Spleen (tissue), 11 donors: Measurements from ENCODE around the gene MARS1. TPM values are rescaled to one million over a fixed set of nuclear protein-coding genes. Genes with fewer than 3 reads are reported as not detected.

Source experiments
- DNase-seq: peaks from one replicate; pipeline ENCODE4 v3.0.0-alpha.2; 2020
- H3K27ac ChIP-seq, 8 donors: fragments of 200-600 bp; sonication (generic) in 7 of 8; 1 replicate in 4 of 8; 2 replicates in 4 of 8; pipeline versions ENCODE4 v1.5.0 to v1.8.0; 2016 to 2021; ENCODE audit warnings: inconsistent platforms in 4 of 8, mild to moderate bottlenecking in 4 of 8, moderate library complexity in 1 of 8
- H3K27me3 ChIP-seq, 7 donors: fragments of 200-600 bp; sonication (generic) in 6 of 7; replicated peaks in 1 of 7; 1 replicate in 4 of 7; 2 replicates in 3 of 7; pipeline versions ENCODE4 v1.5.0 to v1.8.0; 2016 to 2021; ENCODE audit warnings: inconsistent platforms in 3 of 7, mild to moderate bottlenecking in 1 of 7
- H3K36me3 ChIP-seq, 6 donors: fragments of 200-600 bp; sonication (generic) in 5 of 6; 1 replicate in 4 of 6; 2 replicates in 2 of 6; pipeline versions ENCODE4 v1.5.0 to v1.8.0; 2016 to 2021; ENCODE audit warnings: inconsistent platforms in 2 of 6
- H3K4me1 ChIP-seq, 6 donors: fragments of 200-600 bp; sonication (generic) in 5 of 6; 1 replicate in 3 of 6; 2 replicates in 3 of 6; pipeline versions ENCODE4 v1.5.0 to v1.8.0; 2016 to 2021; ENCODE audit warnings: inconsistent platforms in 3 of 6
- H3K4me3 ChIP-seq, 8 donors: fragments of 200-600 bp; sonication (generic) in 7 of 8; 1 replicate in 4 of 8; 2 replicates in 4 of 8; pipeline versions ENCODE4 v1.5.0 to v1.8.0; 2016 to 2021; ENCODE audit warnings: inconsistent platforms in 4 of 8, mild to moderate bottlenecking in 4 of 8, moderate library complexity in 2 of 8
- H3K9me3 ChIP-seq, 8 donors: fragments of 200-600 bp; sonication (generic) in 7 of 8; 1 replicate in 4 of 8; 2 replicates in 4 of 8; pipeline versions ENCODE4 v1.5.0 to v1.8.0; 2016 to 2021; ENCODE audit warnings: inconsistent platforms in 4 of 8
- CTCF ChIP-seq, 11 experiments: fragments of 200-600 bp in 7 of 11; fragments of 450-650 bp in 4 of 11; sonication (generic) in 4 of 11; IDR thresholded peaks in 8 of 11; conservative IDR thresholded peaks in 3 of 11; 1 replicate in 7 of 11; 2 replicates in 4 of 11; pipeline versions ENCODE4 v1.4.0 to v1.8.0; 2016 to 2021; ENCODE audit warnings: antibody characterized with exemption in 11 of 11, inconsistent platforms in 4 of 11, mild to moderate bottlenecking in 1 of 11
- POLR2A ChIP-seq, 3 donors: fragments of 450-650 bp; IDR thresholded peaks; one replicate each; pipeline ENCODE4 v1.5.1; 2017; ENCODE audit warnings: antibody characterized with exemption in 3 of 3, mild to moderate bottlenecking in 1 of 3
- POLR2AphosphoS5 ChIP-seq, 3 donors: sonication (generic); formaldehyde crosslinking; IDR thresholded peaks; one replicate each; pipeline ENCODE4 v1.5.1; 2017; ENCODE audit warnings: antibody characterized with exemption in 3 of 3
- WGBS, 5 donors: extraction: QIAGEN DNeasy Blood & Tissue Kit in 3 of 5; methylation state at CpG; one replicate each; pipeline versions ENCODE4 v1.1.5 to v1.1.7; 2013 to 2018; 5-methylcytosine and 5-hydroxymethylcytosine counted together
- intact Hi-C: fragments of 100-400 bp; cut with DNase I; formaldehyde crosslinking; loops from one replicate; pipeline ENCODE4 v1.15.0; 2023; ENCODE audit warnings: low total_unique reads
- polyA plus RNA-seq, 3 donors: library from polyadenylated mRNA; stranded (reverse); fragments of 200-250 nt; gene quantifications; one replicate each; pipeline ENCODE4 v1.2.1, GENCODE V29; 2013
- total RNA-seq, 7 donors: library from RNA; depleted of rRNA in 3 of 7; stranded (reverse); fragments of >200 nt in 3 of 7; fragmentation: NEBNext Ultra II Directional in 4 of 7; extraction: Animal tissue kit (Norgen Biotek cat#: 25700) in 4 of 7; gene quantifications; one replicate each; pipeline versions ENCODE4 v1.1.0 to v1.2.1, GENCODE V29; 2016 to 2021
- donor health status: healthy with polysubstance abuse.
- donor health status: DM: no; HTN: no; CAD: no; lungs with moderate emphysema.
- donor health status: DM: no; HTN: no; CAD: no.
- donor health status: Bipolar disorder and iron deficiency.
- donor health status: healthy.
- donor health status: DM: no; HTN: no; CAD: no.
- donor health status: DM: yes; HTN: yes; CAD: no.

Gene MARS1
- total and polyA plus RNA-seq, 10 donors: 67.4 to 186 (median 101) TPM

DNA sequence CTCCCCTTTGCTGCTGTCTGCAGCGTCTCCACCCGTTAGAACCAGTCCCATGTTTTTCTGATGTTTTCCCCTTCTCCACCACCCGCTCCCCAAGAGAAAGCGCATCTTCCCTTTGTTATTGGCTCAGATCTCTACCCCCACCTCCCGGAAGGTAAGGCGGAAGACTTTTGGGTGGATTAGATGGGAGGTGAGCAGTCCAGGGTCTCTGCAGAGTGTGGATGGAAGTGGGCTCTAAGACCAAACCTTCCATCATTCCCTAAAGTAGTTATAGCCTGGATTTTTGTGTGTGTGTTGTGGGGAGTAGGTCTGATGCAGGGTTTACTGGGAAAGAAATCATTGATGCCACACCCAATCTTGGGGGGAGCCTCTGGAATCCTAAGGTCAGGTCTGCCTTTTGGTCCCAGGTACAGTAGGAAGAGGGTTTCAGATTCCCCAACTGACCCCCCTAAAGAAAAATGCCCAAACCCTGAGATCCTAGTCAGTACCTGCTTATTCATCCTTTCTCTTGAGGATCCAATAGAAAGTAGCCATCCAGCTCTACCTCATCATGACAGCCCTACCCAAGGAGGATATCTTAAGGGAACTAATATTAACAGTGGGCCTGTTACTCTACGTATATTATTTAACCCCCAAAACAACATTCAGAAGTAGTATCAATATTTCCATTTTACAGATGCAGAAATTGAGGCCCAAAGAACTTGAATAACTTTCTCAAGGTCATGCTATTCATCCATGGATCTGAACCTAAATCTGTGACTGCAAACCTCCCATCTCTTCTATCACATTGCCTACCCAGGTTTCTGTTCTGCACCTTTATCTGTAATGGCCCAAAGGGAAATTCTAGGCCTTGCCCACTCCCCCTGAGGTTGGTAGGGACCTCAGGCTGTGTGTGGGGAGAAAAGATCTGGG, 63.0 kb downstream of the MARS1 start:
- TF ChIP-seq POLR2A (IDR thresholded peaks at IDR 0.05) (no peak), CTCF (IDR thresholded peaks at IDR 0.05 in 8 of 11, conservative IDR thresholded peaks at IDR 0.05 in 3 of 11) (no peak), POLR2AphosphoS5 (IDR thresholded peaks at IDR 0.05) (no peak)
- DNase-seq: no peak
- Histone ChIP-seq H3K4me3 (peak overlapping the region in 2 of 8 donors; percentile 39 to 71), H3K9me3 (no peaks in the 10 kb centered on the region), H3K27me3 (peaks cover 0 to 46% (median 21%) of the 10 kb centered on the region in 7 donors), H3K36me3 (no peaks in the 10 kb centered on the region), H3K27ac (no peak overlapping the region), H3K4me1 (peaks cover 9 to 31% (median 25%) of the 10 kb centered on the region in 6 donors)
- WGBS, 5 donors: 66 to 76% (median 72%) methylated on average over 7 of the region's 7 CpGs
- intact Hi-C loops: no loop called here

DNA sequence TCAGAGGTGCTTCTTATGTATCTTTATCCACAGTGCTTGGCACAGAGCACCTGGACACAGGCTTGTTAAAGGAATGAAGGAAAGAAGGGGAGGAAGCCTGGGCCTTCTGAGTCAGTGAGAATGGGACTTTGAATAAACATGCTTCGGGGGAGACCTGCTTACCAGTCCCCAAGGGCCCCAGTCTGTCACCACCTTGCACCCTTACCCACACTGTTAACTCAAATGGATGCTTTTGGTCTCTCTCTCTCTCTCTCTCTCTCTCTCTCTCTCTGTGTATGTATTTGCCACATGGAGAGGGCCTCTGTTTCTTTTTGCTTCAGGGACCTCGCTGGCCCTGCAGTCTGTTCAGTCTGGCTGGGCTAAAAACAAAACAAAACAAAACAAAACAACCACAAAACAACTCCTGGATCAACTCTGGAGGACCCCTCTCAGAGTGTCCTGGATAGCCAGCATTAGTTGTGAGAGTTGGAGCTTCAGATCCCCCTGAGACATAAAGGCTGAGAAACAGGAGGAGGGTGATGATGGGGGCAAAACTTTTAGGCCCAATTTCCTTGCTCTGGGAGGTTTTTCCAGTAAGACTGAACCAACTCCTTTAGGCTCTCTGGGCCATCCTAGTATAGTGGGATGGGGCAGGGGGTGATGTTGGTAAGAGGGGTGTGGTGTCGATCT, 63.9 kb downstream of the MARS1 start:
- Histone ChIP-seq H3K36me3 (no peaks in the 10 kb centered on the region), H3K4me1 (peaks cover 6 to 23% (median 18%) of the 10 kb centered on the region in 6 donors), H3K4me3 (no peak overlapping the region), H3K27ac (no peak overlapping the region), H3K9me3 (no peaks in the 10 kb centered on the region), H3K27me3 (peaks cover 0 to 46% (median 21%) of the 10 kb centered on the region in 7 donors)
- DNase-seq: no peak
- WGBS, 5 donors: 76 to 94% (median 85%) methylated on average over 3 of the region's 3 CpGs
- intact Hi-C loops: no loop called here
- TF ChIP-seq POLR2AphosphoS5 (IDR thresholded peaks at IDR 0.05) (no peak), CTCF (IDR thresholded peaks at IDR 0.05 in 8 of 11, conservative IDR thresholded peaks at IDR 0.05 in 3 of 11) (no peak), POLR2A (IDR thresholded peaks at IDR 0.05) (no peak)

- DNase-seq: no peak
- Histone ChIP-seq H3K4me3 (no peak overlapping the region), H3K9me3 (no peaks in the 10 kb centered on the region), H3K4me1 (peaks cover 6 to 21% (median 16%) of the 10 kb centered on the region in 6 donors), H3K36me3 (no peaks in the 10 kb centered on the region), H3K27me3 (peaks cover 0 to 46% (median 21%) of the 10 kb centered on the region in 7 donors), H3K27ac (no peak overlapping the region)
- no peak for TF ChIP-seq POLR2A (IDR thresholded peaks at IDR 0.05)
- no peak for TF ChIP-seq POLR2AphosphoS5 (IDR thresholded peaks at IDR 0.05)
- no peak for TF ChIP-seq CTCF (IDR thresholded peaks at IDR 0.05 in 8 of 11, conservative IDR thresholded peaks at IDR 0.05 in 3 of 11)
- 74 to 86% (median 81%) methylated on average over 2 of the region's 2 CpGs for WGBS, 5 donors
- intact Hi-C loops: no loop called here
Observed at GRCh38 chr12:57552306-57552651, 64.4 kb downstream of the MARS1 start.

DNA sequence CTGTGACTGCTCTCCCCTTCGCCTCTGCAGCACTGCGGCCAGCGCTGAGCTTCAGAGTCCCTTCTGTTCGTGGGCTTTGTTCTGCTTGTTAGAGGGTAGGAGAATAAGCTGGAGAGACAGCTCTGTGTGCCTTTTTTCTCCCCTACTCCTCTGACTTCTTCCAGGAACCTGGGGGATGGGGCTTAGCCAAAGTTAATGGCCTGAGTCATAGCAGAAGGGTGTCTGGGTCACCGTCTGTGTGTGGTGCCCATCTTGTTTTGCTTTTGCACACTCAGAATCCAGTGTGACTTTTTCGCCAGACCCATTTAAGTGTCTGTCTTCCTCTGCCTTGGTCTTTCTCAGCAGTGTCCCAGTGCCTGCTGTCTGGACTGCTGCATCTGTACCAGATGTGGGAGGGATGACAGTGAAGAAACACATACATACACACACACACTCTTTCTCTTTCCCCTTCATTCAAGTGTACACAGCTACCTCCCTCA, 65.0 kb downstream of the MARS1 start:
- Histone ChIP-seq H3K9me3 (no peaks in the 10 kb centered on the region), H3K4me3 (no peak overlapping the region), H3K4me1 (peaks cover 6 to 15% (median 13%) of the 10 kb centered on the region in 6 donors), H3K27me3 (peaks cover 0 to 46% (median 21%) of the 10 kb centered on the region in 7 donors), H3K36me3 (no peaks in the 10 kb centered on the region), H3K27ac (no peak overlapping the region)
- no peak for TF ChIP-seq POLR2A (IDR thresholded peaks at IDR 0.05)
- no peak for TF ChIP-seq CTCF (IDR thresholded peaks at IDR 0.05 in 8 of 11, conservative IDR thresholded peaks at IDR 0.05 in 3 of 11)
- no peak for TF ChIP-seq POLR2AphosphoS5 (IDR thresholded peaks at IDR 0.05)
- no peak for DNase-seq
- 66 to 72% (median 71%) methylated on average over 6 of the region's 6 CpGs for whole genome bisulfite sequencing, 5 donors
- intact Hi-C loops: no loop called here
